Measurements from ENCODE around the gene DCXR.

The DCXR gene

DNA sequence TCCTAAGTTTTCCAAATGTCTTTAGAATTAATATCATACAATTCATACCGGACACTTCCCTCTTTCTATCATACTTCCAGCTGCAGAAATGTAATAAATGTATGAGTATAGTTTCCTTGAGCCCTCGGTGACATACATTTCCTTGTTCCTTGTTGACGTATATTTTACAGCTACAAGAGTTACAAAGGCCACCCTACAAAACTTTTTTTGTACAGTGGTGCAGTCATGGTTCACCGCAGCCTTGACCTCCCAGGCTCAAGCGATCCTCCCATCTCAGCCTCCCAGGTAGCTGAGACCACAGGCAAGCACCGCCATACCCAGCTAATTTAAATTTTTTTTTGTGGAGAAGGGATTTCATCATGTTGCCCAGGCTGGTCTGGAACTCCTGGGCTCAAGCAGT, 35.3 kb upstream of the DCXR start:
- DNase-seq = no peak

GRCh38 chr17:82070611-82071010, 33.1 kb upstream of the DCXR start:
- DNase-seq = no peak

DNA sequence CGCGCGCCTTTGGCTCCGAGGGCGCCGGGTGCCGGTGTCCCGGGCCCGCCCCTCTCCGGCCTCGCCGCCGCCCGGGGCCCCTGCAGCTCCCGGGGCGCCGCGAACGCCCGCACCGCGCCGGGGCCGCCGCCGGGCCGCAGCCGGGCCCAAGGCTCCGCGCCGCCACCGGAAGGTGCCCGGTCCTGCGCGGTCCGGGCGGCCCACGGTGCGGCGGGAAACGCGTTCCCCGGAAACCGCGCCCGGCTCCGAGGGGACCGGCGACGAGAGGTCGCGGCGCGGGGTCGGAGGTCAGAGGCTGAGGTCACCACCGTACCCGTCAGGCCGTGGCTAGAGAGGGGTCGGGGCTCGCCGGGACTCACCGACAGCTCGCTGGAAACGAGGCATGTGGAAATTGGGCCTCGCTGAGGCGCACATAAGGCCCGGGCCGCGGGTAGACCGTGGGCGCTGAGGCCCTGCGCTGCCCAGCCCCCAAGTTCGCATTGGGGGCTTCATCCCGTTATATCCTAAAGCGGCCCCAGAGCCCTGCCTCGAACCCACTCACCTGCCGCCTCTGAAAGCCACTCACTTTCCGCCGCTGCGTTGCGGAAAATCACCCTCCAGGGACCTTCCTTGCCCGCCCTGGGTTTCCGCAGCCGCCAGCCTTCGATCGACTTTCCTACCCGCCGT, 28.3 kb upstream of the DCXR start, which contains the start of gene DUS1L:
Gene DUS1L (minus strand): TSS at position 167 of the 666 bp plus-strand sequence. CDS start 745 bp downstream, outside the sequence.
- DNase-seq = no peak

DNA sequence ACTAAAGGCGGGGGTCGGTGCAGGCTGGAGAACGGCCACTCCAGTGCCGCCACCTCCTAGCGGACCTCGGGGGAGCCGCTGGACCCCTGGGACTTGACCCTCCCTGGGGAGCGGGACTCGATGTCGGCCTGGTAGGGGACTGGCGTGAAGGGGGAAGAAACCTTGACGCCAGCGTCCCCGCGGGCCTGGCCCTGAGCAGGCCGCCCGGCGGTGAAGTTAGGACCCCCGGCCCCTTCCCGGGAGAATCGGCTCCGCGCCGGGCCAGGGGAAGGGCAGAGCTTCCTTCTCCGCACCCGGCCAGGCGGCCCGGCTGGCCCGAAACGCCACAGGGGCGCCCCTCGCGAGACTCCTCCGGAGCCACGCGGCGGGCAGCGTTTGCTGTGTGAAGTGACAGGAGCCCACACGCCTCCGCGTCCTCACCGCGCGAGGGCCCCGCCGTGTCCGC, 27.7 kb upstream of the DCXR start:
- DNase-seq = no peak

GRCh38 chr17:82064433-82065192, 27.1 kb upstream of the DCXR start:
- no peak for DNase-seq

- DNase-seq = no peak
These were observed 26.2 kb upstream of the DCXR start for GRCh38 chr17:82063424-82064415.

- no peak for DNase-seq
These were observed 25.5 kb upstream of the DCXR start for GRCh38 chr17:82062984-82063368.

GRCh38 chr17:82062076-82062983, 24.8 kb upstream of the DCXR start:
- no peak for DNase-seq

GRCh38 chr17:82061047-82061925, 23.8 kb upstream of the DCXR start:
- DNase-seq = no peak

GRCh38 chr17:82060614-82061013, 23.1 kb upstream of the DCXR start:
- no peak for DNase-seq

GRCh38 chr17:82060001-82060380, 22.5 kb upstream of the DCXR start:
- DNase-seq = no peak

DNA sequence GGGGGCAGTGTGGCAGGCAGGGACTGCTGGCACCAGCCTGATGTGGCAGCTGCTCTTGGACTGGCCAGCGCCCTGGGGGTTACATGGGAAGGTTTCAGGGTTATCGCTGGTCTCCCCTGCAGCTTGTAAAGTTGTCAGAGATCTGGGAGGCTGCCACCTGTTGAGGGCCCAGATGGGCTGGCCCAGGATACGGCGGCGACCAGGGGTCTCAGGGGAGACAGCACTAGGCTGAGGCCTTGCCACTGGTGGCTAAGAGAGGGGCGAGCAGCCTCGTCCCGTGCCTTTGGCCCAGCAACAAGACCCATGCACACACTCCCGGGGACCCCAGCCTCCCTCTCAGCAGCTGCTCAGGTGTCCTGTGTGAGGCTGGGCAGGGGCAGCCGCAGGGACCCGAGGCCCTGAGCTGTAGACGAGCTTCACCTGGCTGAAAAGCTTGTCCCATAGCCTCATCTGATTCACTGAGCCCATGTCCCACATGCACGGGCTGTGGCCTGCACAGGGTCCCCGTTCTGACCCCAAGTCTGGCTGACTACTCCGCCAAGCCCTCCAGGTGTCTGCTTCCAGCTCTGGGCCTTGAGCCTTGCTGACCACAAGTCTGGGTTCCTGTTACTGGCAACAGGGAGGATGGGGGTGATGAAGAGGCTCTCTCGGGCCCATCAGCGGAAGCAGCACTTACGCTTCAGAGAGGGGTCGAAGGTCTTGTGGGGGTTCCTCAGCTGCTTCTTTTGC, 21.9 kb upstream of the DCXR start:
- no peak for DNase-seq

DNA sequence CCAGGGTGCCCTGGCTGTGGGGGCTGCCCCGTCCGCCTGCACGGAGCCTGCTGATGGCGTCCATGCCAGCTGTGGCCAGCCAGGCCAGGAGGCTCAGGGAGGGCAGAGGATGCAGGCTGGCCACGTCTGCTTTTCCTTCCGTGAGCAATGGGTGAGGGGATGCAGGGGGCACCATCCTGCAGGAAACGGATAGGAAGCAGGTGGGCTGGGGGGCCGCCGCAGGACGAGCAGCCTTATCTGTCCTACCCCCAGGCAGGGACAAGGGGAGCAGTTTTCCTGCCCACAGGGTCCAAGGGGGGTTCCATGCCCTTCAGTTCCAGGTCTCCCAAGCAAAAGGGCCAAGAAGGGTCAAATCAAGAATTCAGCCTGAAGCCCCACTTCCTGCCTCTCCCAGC, 21.4 kb upstream of the DCXR start:
- DNase-seq = no peak

DNA sequence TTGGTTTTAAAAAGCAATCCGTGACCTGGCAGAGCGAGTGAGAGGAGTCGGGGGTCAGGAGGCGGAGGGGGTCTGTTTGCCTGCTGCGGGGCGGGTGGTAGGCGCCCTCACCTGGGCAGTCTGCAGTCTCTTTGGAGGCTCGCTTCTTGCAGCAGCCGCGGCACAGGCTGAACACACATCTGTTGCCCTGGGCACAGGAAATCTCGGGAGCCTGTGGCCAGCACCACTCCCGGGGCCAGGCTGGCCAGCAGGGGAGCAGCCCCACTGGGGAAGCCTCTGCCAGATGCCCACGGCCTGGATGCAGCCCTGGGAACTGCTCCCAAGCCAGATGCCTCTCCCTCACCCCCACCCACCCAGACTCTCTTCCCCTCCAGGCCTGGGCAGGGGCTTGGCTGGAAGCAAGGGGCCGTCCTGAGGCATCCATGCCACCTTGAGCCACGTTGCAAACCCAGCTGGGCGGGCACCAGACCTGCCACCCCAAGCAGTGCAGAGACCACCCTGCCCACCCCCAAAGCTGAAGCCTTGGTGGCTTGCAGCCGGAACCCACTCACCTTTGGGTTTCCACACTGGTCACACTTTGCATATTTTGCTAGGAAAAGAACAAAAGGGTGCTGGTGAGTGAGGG, 20.8 kb upstream of the DCXR start:
- DNase-seq = no peak

DNA sequence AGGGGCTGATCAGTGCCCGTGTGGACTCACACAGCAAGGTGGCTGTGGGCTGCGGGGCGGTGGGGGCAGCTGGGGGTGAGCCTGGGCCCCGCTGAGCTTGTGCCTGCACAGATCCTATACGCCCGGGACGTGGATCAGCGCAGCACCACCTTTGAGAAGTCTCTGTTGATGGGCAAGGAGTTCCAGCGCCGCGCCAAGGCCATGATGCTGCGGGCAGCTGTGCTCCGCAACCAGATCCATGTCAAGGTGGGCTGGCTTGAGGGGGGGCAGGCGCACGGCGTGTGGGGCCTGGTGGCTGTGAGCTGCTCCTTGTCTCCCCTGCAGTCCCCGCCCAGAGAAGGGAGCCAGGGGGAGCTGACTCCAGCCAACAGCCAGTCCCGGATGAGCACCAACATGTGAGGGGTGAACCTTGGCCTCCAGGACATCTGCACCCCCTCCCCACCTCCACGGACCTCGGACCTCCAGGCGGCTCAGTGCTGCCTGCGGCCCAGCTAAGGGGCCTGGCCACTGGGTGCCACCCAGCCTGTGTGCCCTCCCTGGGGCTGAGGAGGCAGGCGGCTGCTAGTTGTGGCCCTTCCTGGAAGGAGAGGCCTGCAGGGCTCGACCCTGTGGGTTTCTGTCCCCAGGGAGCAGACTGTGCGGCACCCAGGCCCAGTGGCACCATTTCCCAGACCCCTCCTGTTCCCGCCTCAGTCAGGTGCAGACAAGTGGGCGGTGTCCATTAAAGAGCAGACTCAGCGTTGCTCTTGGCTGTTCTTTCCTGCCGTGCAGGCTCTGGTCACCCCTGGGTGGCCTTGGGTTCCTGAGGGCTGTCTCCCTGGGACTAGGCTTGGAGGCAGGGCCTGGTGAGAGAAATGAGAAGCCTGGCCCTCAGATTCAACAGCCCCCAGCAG, 19.5 kb upstream of the DCXR start:
- no peak for DNase-seq

- DNase-seq = no peak
These were observed 18.6 kb upstream of the DCXR start for GRCh38 chr17:82055965-82056728.

- no peak for DNase-seq
These were observed 17.8 kb upstream of the DCXR start for GRCh38 chr17:82055023-82055964.

Measured in islet precursor cell (in vitro differentiated cells).